ENCODE measurements around the gene DYNLT5.
"Not testable (repeated sequence)": the region's sequence is repeated elsewhere in the genome, so short reads cannot be mapped to it uniquely, and the experiment has no call there.

Gene DYNLT5

GRCh38 chr1:66752000-66752592, at the start of gene DYNLT5:
DYNLT5 (plus strand) TSS chr1:66752459; CDS start chr1:66754659, 2,200 bp downstream.
- no peak for FAIRE-seq

GRCh38 chr1:66704177-66704875, 47.9 kb upstream of the DYNLT5 start:
- FAIRE-seq, result no peak

GRCh38 chr1:66705110-66705509, 47.1 kb upstream of the DYNLT5 start:
- FAIRE-seq, result no peak

GRCh38 chr1:66711420-66711819, 40.8 kb upstream of the DYNLT5 start:
- FAIRE-seq, result no peak

GRCh38 chr1:66712839-66713238, 39.4 kb upstream of the DYNLT5 start:
- FAIRE-seq, result no peak

- FAIRE-seq, result no peak
These were observed 28.3 kb upstream of the DYNLT5 start for GRCh38 chr1:66723985-66724384.

GRCh38 chr1:66725885-66726665, 26.2 kb upstream of the DYNLT5 start:
- FAIRE-seq, result peak; percentile 84

- no peak for FAIRE-seq
These were observed 24.2 kb upstream of the DYNLT5 start for GRCh38 chr1:66728021-66728420.

- not testable (repeated sequence) for FAIRE-seq
These were observed 23.5 kb upstream of the DYNLT5 start for GRCh38 chr1:66728716-66729115.

GRCh38 chr1:66729119-66729518, 23.1 kb upstream of the DYNLT5 start:
- FAIRE-seq, result no peak

- no peak for FAIRE-seq
These were observed 22.7 kb upstream of the DYNLT5 start for GRCh38 chr1:66729523-66729922.

GRCh38 chr1:66730462-66730861, 21.8 kb upstream of the DYNLT5 start:
- FAIRE-seq, result no peak

GRCh38 chr1:66731170-66731865, 20.9 kb upstream of the DYNLT5 start:
- FAIRE-seq, result no peak

GRCh38 chr1:66732407-66733166, 19.7 kb upstream of the DYNLT5 start:
- no peak for FAIRE-seq

- no peak for FAIRE-seq
These were observed 18.8 kb upstream of the DYNLT5 start for GRCh38 chr1:66733348-66734017.

- not testable (repeated sequence) for FAIRE-seq
These were observed 17.7 kb upstream of the DYNLT5 start for GRCh38 chr1:66734531-66734930.

- no peak for FAIRE-seq
These were observed 14.4 kb upstream of the DYNLT5 start for GRCh38 chr1:66737836-66738235.

- FAIRE-seq, result no peak
These were observed 12.7 kb upstream of the DYNLT5 start for GRCh38 chr1:66739401-66740157.

- peak; percentile 53 for FAIRE-seq
These were observed 6.8 kb upstream of the DYNLT5 start for GRCh38 chr1:66745451-66745850.

GRCh38 chr1:66747501-66747900, 4.8 kb upstream of the DYNLT5 start:
- no peak for FAIRE-seq

- FAIRE-seq, result no peak
These were observed 1.7 kb upstream of the DYNLT5 start for GRCh38 chr1:66750577-66750976.
